Eye (tissue), 1 donor: ENCODE results near the gene CCDC92.

ENCODE experiments used
- DNase-seq: peaks from one replicate; pipeline ENCODE4 v3.0.0-alpha.2; 2015

Gene CCDC92

DNA sequence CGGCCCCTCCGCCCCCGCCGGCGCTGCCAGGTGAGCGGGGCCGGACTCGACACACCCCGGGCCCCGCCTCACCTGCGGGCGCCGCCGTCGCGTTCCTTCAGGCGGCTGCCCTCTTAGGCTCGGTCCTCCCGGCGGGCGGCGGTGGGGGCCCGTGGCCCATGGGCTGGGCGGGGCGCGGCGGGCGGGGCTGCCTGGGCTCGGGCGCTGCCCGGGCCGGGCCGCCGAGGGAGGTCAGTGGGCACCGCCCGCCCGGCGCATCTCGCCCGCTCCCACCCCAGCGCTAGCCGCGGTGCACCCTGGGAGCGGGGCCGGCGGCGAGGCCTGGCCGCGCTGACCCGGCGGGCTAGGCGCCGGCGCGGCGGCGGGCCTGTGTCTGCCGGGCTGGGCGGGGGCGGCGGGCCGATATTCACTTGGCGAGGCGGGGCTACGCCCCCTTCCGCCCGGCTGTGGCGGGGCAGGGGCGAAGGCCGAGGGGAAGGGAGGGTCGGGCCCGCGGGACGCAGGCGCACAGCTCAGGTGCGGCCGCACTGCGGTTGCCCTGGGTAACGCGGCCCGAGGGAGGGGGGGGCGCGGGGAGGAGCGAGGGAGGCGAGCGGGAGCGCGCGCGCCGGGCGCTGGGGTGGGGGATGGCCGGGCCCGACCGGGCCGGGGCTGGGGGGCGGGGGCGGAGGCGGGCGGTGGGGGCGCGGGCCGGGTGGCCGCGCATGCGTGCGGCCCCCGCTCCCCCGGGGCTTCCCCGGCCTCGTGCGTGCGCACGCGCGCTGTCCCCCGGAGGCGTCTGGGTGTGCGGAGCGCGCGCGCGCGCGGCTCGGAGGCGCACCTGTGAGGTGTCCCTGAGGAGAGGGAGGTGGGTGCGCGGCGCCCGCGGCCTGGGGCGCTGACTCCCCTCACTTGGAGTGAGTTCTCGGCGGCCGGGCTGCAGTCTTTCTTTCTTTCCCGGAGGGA, at the start of gene CCDC92, which contains the start of gene ZNF664:
Gene CCDC92 (minus strand): TSS at position 375 of the 945 bp plus-strand sequence. CDS start 28,526 bp downstream, outside the sequence.
Gene ZNF664 (plus strand): TSS at position 759 of the 945 bp plus-strand sequence. CDS start 38,930 bp downstream, outside the sequence.
- peak; percentile 97 for DNase-seq

DNA sequence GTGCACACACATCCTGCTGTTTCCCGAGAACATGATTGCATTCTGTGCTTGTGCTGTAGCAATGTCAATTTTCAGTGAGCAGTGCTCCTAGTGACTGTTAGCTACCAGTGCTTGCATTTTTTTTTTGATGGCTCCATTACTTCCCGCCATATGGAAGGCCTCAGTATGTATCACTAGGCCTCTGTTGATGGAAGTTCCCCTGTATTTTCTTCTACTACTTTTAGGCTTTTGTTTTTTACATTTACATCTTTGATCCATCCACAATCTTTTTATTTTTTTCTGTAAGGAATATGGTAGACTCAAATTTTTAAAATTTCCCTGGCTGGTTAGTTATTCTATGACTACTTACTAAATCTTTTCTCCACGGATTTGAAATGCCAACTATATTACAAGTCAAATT, 49.5 kb upstream of the CCDC92 start:
- DNase-seq = no peak

GRCh38 chr12:124021007-124021406, 48.4 kb upstream of the CCDC92 start:
- no peak for DNase-seq

- DNase-seq = no peak
Observed at GRCh38 chr12:124020514-124020949, 47.9 kb upstream of the CCDC92 start.

GRCh38 chr12:124019115-124019514, 46.5 kb upstream of the CCDC92 start:
- DNase-seq = no peak

GRCh38 chr12:124018539-124018938, 45.9 kb upstream of the CCDC92 start:
- no peak for DNase-seq

DNA sequence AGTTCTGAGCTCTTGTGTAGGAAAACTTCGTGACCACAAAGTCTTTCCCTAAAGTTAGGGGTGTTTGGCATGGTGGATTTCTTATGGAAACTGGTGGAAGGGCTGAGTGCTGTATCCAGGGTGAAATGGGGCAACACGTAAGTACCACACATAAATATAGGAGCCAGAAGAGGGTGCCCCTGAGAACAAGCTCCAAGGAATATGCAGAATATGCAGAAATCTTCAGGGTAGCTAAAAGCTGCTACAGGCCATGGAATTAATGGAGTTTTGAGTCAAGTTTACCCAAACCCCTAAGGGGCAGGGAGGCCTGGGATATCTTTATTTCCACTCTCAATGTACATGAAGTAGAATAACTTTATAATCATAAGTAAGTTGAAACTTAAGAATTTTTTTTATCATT, 44.4 kb upstream of the CCDC92 start:
- DNase-seq = no peak

DNA sequence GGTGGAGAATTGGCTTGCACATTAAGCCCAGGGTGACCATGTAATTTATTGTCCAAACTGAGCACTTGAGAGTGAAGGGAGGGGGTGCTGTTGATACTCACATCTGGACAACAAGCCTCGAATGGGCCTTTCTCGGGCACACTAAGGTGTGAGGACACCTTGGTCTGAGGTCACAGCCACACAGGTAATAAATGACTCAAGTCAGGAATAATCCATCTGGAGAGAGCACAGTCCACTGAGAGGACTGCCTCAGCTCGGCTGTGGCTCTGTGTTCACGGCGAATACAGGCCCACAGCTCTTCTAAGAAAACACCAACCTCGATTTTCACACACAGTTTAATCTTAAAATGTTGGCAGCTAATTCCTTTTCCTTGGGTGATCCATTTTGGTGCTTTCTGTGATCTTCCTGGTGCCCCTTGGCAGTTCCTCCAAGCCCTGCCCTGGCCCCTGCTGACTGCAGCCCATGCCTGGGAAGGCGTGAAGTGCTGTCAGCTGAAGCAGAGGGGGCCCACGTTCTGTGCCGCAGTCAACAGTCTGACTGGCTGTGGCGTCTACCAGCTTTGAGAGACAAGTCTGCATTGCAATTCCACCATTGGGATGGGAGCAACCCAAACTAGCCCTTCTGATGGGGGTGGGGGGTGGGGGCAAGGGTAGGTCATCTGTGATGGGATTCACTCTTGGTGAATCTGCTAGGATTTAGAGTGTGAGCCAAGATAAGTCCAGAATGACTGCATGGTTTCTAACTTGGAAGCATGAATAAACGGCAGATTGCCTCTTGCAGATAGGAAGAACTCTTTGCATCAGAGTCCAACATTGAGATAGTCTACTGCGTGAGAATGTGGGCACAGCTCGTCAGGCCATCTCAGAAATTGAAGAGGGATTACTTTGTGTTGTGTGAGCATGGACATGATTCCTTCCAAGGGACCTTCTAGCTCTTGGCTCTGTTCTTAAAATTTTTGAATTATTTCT, 43.1 kb upstream of the CCDC92 start:
- no peak for DNase-seq

DNA sequence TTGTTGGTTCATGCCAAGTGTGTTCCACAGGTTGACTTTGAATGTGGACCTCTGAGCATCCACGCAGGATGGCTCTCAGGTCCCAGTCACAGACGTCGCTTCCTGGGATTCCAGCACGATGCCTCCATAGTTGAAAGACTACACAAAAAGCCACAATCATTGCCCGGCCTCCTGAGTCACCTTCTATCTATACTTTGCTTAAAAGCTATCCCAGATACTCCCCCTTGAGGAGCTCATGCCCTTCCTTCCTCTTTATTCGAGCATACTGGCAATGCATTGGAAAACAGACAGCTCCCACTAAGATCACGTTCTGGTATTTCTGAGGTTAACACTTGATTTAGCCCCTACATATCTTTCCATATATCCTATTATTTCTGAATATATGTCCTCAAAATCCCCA, 40.4 kb upstream of the CCDC92 start:
- DNase-seq = no peak

- DNase-seq = no peak
Observed at GRCh38 chr12:124011435-124012115, 38.9 kb upstream of the CCDC92 start.

DNA sequence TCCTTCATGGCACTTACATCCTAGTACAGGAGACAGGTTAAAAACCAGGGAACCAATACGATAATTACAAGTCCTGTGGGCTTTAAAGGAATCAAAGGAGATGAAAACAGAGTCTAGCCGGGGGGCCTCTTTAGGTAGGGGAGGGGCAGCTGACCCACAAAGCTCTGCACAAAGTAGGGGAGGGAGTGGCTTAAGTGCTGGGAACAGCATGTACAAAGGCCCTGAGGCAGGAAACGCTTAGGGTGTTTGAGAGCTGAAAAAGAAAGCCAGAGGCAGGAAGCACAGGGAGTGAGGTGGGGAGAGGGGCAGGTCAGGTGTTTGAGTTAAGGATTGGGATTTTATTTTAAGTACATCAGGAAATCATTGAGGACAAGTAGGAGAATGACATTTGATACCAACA, 38.1 kb upstream of the CCDC92 start:
- DNase-seq = no peak

DNA sequence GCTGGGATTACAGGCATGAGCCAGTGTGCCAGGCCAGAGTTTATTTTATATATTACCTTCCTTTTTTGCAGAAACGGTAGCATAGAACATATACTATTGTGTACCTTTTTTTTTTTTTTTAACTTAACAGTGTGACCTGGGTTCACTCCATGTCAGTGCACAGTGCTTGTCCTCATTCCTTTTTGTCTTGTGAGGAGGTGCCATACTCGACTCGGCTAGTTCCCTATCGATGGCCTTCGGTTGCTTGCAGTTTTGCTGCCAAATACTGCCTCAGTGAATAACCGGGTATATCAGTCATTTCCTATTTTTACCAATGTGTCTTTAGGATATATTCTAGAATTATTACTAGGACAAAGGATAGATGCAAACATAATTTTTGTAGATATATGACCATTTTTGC, 37.1 kb upstream of the CCDC92 start:
- no peak for DNase-seq

GRCh38 chr12:124008595-124008994, 36.0 kb upstream of the CCDC92 start:
- no peak for DNase-seq

- no peak for DNase-seq
Observed at GRCh38 chr12:124007826-124008570, 35.4 kb upstream of the CCDC92 start.

GRCh38 chr12:124006846-124007713, 34.4 kb upstream of the CCDC92 start:
- no peak for DNase-seq

GRCh38 chr12:124006085-124006845, 33.6 kb upstream of the CCDC92 start:
- DNase-seq = no peak

GRCh38 chr12:124004233-124004875, 31.7 kb upstream of the CCDC92 start:
- DNase-seq = no peak

DNA sequence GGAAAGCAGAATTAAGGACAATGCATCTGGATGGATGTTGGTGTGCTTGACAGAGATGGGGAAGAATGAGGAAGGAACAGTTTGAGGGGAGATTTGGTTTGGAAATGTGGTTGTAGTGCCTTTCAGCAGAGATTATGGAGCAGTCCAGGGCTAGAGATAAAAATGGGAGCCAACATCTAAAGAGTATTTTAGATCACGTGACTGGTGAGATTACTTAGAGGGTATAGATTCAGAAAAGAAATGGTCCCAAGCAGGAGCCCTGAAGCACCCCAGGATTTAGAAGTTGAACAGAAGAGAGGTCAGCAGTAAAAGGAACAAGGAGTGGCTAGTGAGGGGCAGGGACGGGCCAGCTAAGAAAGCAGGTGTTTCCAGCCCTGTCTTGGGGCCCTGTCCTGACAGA, 30.0 kb upstream of the CCDC92 start:
- DNase-seq = no peak

GRCh38 chr12:124002021-124002644, 29.5 kb upstream of the CCDC92 start:
- DNase-seq = no peak
